SK-N-SH (cell line): ENCODE results near the gene SIKE1. TPM values are rescaled to one million over a fixed set of nuclear protein-coding genes. Genes with fewer than 3 reads are reported as not detected.

Source experiments
- CTCF ChIA-PET: fragments of 300-600, 350-600 bp; formaldehyde crosslinking; extraction: SDS; loops from one replicate; lab custom pipeline; 2021; lab: Yijun Ruan, JAX
- POLR2A ChIA-PET: fragments of 350-600 bp; sonication (Branson Sonifier 250); formaldehyde crosslinking; extraction: SDS; loops from one replicate; lab custom pipeline; 2020; ENCODE audit warnings: antibody characterized with exemption, inconsistent platforms; lab: Yijun Ruan, JAX
- DNase-seq: peaks from one replicate; pipeline ENCODE4 v3.0.0; 2012
- H2AFZ ChIP-seq: fragments of 200-600 bp; sonication (generic); 2 replicates; pipeline ENCODE4 v1.8.1; 2016; ENCODE audit warnings: antibody characterized with exemption, mild to moderate bottlenecking, low read depth
- H3F3A ChIP-seq: fragments of 200-600 bp; sonication (generic); replicated peaks from 2 replicates; pipeline ENCODE3; 2016; ENCODE audit warnings: antibody characterized with exemption, mild to moderate bottlenecking; ENCODE audit not compliant: insufficient read depth
- H3K27ac ChIP-seq, 2 experiments: fragments of 200-500 bp in 1 of 2; fragments of 200-600 bp in 1 of 2; sonication (Bioruptor generic) in 1 of 2; sonication (generic), shearing (Covaris generic) in 1 of 2; 2 replicates each; pipeline versions ENCODE4 v1.5.1 to v1.6.1; 2014 to 2016; ENCODE audit warnings: low read depth in 2 of 2, inconsistent platforms in 1 of 2, low read length in 1 of 2, mild to moderate bottlenecking in 1 of 2, mixed read lengths in 1 of 2
- H3K27me3 ChIP-seq: fragments of 200-600 bp; sonication (generic), shearing (Covaris generic); 2 replicates; pipeline ENCODE4 v1.6.1; 2016; ENCODE audit warnings: mixed run types; ENCODE audit not compliant: insufficient read depth
- H3K36me3 ChIP-seq, 2 experiments: fragments of 200-500 bp in 1 of 2; fragments of 200-600 bp in 1 of 2; sonication (Bioruptor generic) in 1 of 2; sonication (generic) in 1 of 2; replicated peaks in 1 of 2; 2 replicates each; pipeline versions ENCODE3 to v1.5.1; 2014 to 2016; ENCODE audit warnings: low read length in 1 of 2, mild to moderate bottlenecking in 1 of 2; ENCODE audit not compliant: insufficient read depth in 2 of 2, control insufficient read depth in 1 of 2
- H3K4me1 ChIP-seq, 2 experiments: fragments of 200-500 bp in 1 of 2; fragments of 200-600 bp in 1 of 2; sonication (Bioruptor generic) in 1 of 2; sonication (generic), shearing (Covaris generic) in 1 of 2; 2 replicates each; pipeline versions ENCODE4 v1.5.1 to v1.6.1; 2014 to 2016; ENCODE audit warnings: low read depth in 1 of 2, low read length in 1 of 2, mixed run types in 1 of 2; ENCODE audit not compliant: insufficient read depth in 2 of 2, control insufficient read depth in 1 of 2
- H3K4me2 ChIP-seq: fragments of 200-600 bp; sonication (generic), shearing (Covaris generic); 2 replicates; pipeline ENCODE4 v1.6.1; 2017; ENCODE audit warnings: mixed run types
- H3K4me3 ChIP-seq, 2 experiments: fragments of 200-500 bp in 1 of 2; fragments of 200-600 bp in 1 of 2; sonication (Bioruptor generic) in 1 of 2; sonication (generic), shearing (Covaris generic) in 1 of 2; 2 replicates each; pipeline versions ENCODE4 v1.5.1 to v1.8.1; 2014 to 2016; ENCODE audit warnings: low read depth in 2 of 2, inconsistent platforms in 1 of 2, low read length in 1 of 2, mild to moderate bottlenecking in 1 of 2, mixed read lengths in 1 of 2, moderate library complexity in 1 of 2
- H3K79me2 ChIP-seq: fragments of 200-600 bp; sonication (generic); 2 replicates; pipeline ENCODE4 v1.8.1; 2017; ENCODE audit warnings: mild to moderate bottlenecking; ENCODE audit not compliant: insufficient read depth
- H3K9ac ChIP-seq: fragments of 200-600 bp; sonication (generic); 2 replicates; pipeline ENCODE4 v1.6.1; 2017; ENCODE audit warnings: mixed run types
- H3K9me2 ChIP-seq: fragments of 200-600 bp; sonication (generic); 2 replicates; pipeline ENCODE4 v1.6.1; 2017; ENCODE audit warnings: mixed run types
- H3K9me3 ChIP-seq: fragments of 200-600 bp; sonication (generic); 2 replicates; pipeline ENCODE4 v1.6.1; 2017; ENCODE audit warnings: mixed run types, mild to moderate bottlenecking, moderate library complexity
- H4K20me1 ChIP-seq: fragments of 200-600 bp; sonication (generic); 2 replicates; pipeline ENCODE4 v1.6.1; 2017; ENCODE audit warnings: mild to moderate bottlenecking, mixed run types; ENCODE audit not compliant: insufficient read depth
- FOXM1 ChIP-seq: IDR thresholded peaks from 2 replicates; pipeline ENCODE4 v1.4.0; 2012; ENCODE audit warnings: low read depth, mild to moderate bottlenecking
- JUND ChIP-seq: IDR thresholded peaks from 2 replicates; pipeline ENCODE4 v1.4.0; 2012
- NFIC ChIP-seq: IDR thresholded peaks from 2 replicates; pipeline ENCODE4 v1.4.0; 2012; ENCODE audit warnings: borderline replicate concordance
- SMC3 ChIP-seq: IDR thresholded peaks from 2 replicates; pipeline ENCODE4 v1.6.1; 2012; ENCODE audit warnings: low read depth, low read length, improper control_type of control experiment
- USF1 ChIP-seq: IDR thresholded peaks from 2 replicates; pipeline ENCODE4 v1.4.0; 2012; ENCODE audit warnings: low read depth, borderline replicate concordance
- YY1 ChIP-seq: IDR thresholded peaks from 2 replicates; pipeline ENCODE4 v1.4.0; 2012; ENCODE audit warnings: low read depth, mild to moderate bottlenecking
- WGBS: methylation state at CpG from one replicate; pipeline ENCODE4 v1.1.6; 2017; ENCODE audit warnings: low lambda C conversion rate; 5-methylcytosine and 5-hydroxymethylcytosine counted together
- polyA plus RNA-seq, 3 experiments: library from polyadenylated mRNA; depleted of rRNA; stranded (reverse); fragments of >200 nt; gene quantifications; 2 replicates each; pipeline ENCODE4 v1.2.3, GENCODE V29; 2012
- TF ChIP-seq, protein P1 (sequence below): fragments of 200-600 bp; sonication (generic); IDR thresholded peaks from 2 replicates; pipeline ENCODE4 v1.6.1; 2017; ENCODE audit warnings: antibody characterized with exemption, mild to moderate bottlenecking, moderate library complexity
- TF ChIP-seq, protein P2 (sequence below): fragments of 150-350 bp; IDR thresholded peaks from 2 replicates; pipeline ENCODE4 v1.6.1; 2017; ENCODE audit warnings: antibody characterized with exemption, low read length, low read depth, borderline replicate concordance
- TF ChIP-seq, protein P3 (sequence below): IDR thresholded peaks from 2 replicates; pipeline ENCODE4 v1.6.1; 2012; ENCODE audit warnings: mild to moderate bottlenecking, low read depth, low read length, moderate library complexity
- TF ChIP-seq, protein P4 (sequence below): IDR thresholded peaks from 2 replicates; pipeline ENCODE4 v1.4.0; 2012; ENCODE audit warnings: low read depth

The SIKE1 gene
- polyA plus RNA-seq, 1 of the 3 experiments (the other 2 are of a cell fraction) = 41.1 TPM

- no peak for TF ChIP-seq JUND
- TF ChIP-seq, protein P1, sequence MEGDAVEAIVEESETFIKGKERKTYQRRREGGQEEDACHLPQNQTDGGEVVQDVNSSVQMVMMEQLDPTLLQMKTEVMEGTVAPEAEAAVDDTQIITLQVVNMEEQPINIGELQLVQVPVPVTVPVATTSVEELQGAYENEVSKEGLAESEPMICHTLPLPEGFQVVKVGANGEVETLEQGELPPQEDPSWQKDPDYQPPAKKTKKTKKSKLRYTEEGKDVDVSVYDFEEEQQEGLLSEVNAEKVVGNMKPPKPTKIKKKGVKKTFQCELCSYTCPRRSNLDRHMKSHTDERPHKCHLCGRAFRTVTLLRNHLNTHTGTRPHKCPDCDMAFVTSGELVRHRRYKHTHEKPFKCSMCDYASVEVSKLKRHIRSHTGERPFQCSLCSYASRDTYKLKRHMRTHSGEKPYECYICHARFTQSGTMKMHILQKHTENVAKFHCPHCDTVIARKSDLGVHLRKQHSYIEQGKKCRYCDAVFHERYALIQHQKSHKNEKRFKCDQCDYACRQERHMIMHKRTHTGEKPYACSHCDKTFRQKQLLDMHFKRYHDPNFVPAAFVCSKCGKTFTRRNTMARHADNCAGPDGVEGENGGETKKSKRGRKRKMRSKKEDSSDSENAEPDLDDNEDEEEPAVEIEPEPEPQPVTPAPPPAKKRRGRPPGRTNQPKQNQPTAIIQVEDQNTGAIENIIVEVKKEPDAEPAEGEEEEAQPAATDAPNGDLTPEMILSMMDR = no peak
Measured at GRCh38 chr1:114735479-114735878, 45.0 kb downstream of the SIKE1 start (continued).

DNA sequence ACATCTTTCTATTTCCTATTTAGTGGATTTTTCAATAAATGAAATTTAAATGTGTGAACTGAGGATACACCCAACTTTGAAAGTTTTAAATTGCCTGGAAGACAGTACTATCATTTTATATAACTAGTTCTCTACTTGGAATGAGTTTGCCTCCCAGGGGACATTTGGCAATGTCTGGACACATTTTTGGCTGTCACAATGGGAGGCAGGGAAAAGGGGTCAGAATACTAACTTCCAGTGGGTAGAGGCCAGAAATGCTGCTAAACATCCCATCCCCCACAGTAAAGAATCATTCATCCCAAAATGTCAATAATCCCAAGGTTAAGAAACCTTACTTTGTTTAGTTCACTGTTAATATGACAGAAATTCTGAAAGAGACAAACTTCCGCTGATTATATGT, 50.7 kb downstream of the SIKE1 start:
- H3K9ac ChIP-seq = no peak overlapping the region
- DNase-seq = no peak
- CTCF ChIA-PET = no interaction called here
- H3K79me2 ChIP-seq = peaks cover 90% of the 10 kb centered on the region
- 100% methylated on average over 1 of the region's 1 CpG for WGBS
- H3K27ac ChIP-seq = no peak overlapping the region
- peaks cover 93 to 95% of the 10 kb centered on the region in 2 experiments for H3K36me3 ChIP-seq
- no peaks in the 10 kb centered on the region for H3K27me3 ChIP-seq
- H3K4me2 ChIP-seq = no peak overlapping the region
- H4K20me1 ChIP-seq = no peaks in the 10 kb centered on the region
- H3F3A ChIP-seq = peaks cover 10% of the 10 kb centered on the region
- H2AFZ ChIP-seq = no peak overlapping the region
- H3K4me3 ChIP-seq = no peak overlapping the region
- POLR2A ChIA-PET = no interaction called here
- H3K9me2 ChIP-seq = no peaks in the 10 kb centered on the region
- H3K4me1 ChIP-seq = no peaks in the 10 kb centered on the region
- TF ChIP-seq FOXM1 = no peak
- TF ChIP-seq, protein P2, sequence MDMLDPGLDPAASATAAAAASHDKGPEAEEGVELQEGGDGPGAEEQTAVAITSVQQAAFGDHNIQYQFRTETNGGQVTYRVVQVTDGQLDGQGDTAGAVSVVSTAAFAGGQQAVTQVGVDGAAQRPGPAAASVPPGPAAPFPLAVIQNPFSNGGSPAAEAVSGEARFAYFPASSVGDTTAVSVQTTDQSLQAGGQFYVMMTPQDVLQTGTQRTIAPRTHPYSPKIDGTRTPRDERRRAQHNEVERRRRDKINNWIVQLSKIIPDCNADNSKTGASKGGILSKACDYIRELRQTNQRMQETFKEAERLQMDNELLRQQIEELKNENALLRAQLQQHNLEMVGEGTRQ = no peak
- no peak for TF ChIP-seq NFIC
- no peaks in the 10 kb centered on the region for H3K9me3 ChIP-seq

DNA sequence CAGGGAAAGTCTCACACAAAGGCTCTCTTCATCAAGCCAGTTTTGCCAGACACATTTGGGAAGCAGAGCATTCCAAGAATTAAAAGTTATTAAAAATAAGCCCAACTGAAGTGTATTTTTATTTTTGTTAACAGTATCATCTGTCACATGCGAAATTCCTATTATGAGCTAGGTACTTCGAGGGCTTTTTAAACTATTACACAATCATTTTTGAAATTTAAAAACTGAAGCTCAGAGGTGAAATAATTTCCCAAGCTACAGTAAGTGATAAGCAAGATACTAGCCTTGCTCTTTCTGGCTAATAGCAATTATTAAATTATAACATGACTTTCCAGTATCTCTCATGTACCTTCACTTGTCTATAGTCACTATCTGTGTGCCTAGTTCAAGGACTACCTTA, 51.9 kb downstream of the SIKE1 start:
- H2AFZ ChIP-seq = no peak overlapping the region
- 91% methylated on average over 2 of the region's 2 CpGs for WGBS
- H3K4me1 ChIP-seq = no peaks in the 10 kb centered on the region
- no peaks in the 10 kb centered on the region for H3K9me2 ChIP-seq
- H3K9me3 ChIP-seq = no peaks in the 10 kb centered on the region
- peaks cover 17% of the 10 kb centered on the region for H3F3A ChIP-seq
- H3K9ac ChIP-seq = no peak overlapping the region
- H3K27me3 ChIP-seq = no peaks in the 10 kb centered on the region
- peaks cover 80% of the 10 kb centered on the region for H3K79me2 ChIP-seq
- POLR2A ChIA-PET = no interaction called here
- DNase-seq = no peak
- no peak overlapping the region for H3K4me3 ChIP-seq
- no peak for TF ChIP-seq YY1
- no peaks in the 10 kb centered on the region for H4K20me1 ChIP-seq
- CTCF ChIA-PET = interaction anchor here (0.9 kb wide), 1 partner anchor 12 kb away, joined by 3 read pairs; the partner anchor contains the start of gene NRAS
- H3K36me3 ChIP-seq = peaks cover 93 to 95% of the 10 kb centered on the region in 2 experiments
- no peak overlapping the region for H3K4me2 ChIP-seq
- H3K27ac ChIP-seq = no peak overlapping the region

GRCh38 chr1:114725230-114725629, 55.3 kb downstream of the SIKE1 start:
- no peaks in the 10 kb centered on the region for H4K20me1 ChIP-seq
- POLR2A ChIA-PET = no interaction called here
- WGBS = 96% methylated on average over 1 of the region's 1 CpG
- CTCF ChIA-PET = no interaction called here
- DNase-seq = no peak
- H3K36me3 ChIP-seq = peaks cover 89 to 91% of the 10 kb centered on the region in 2 experiments
- no peak overlapping the region for H3K4me3 ChIP-seq
- no peaks in the 10 kb centered on the region for H3K9me3 ChIP-seq
- peaks cover 30% of the 10 kb centered on the region for H3F3A ChIP-seq
- no peaks in the 10 kb centered on the region for H3K27me3 ChIP-seq
- TF ChIP-seq USF1 (no peak), NFIC (no peak), SMC3 (no peak)
- TF ChIP-seq, protein P3, sequence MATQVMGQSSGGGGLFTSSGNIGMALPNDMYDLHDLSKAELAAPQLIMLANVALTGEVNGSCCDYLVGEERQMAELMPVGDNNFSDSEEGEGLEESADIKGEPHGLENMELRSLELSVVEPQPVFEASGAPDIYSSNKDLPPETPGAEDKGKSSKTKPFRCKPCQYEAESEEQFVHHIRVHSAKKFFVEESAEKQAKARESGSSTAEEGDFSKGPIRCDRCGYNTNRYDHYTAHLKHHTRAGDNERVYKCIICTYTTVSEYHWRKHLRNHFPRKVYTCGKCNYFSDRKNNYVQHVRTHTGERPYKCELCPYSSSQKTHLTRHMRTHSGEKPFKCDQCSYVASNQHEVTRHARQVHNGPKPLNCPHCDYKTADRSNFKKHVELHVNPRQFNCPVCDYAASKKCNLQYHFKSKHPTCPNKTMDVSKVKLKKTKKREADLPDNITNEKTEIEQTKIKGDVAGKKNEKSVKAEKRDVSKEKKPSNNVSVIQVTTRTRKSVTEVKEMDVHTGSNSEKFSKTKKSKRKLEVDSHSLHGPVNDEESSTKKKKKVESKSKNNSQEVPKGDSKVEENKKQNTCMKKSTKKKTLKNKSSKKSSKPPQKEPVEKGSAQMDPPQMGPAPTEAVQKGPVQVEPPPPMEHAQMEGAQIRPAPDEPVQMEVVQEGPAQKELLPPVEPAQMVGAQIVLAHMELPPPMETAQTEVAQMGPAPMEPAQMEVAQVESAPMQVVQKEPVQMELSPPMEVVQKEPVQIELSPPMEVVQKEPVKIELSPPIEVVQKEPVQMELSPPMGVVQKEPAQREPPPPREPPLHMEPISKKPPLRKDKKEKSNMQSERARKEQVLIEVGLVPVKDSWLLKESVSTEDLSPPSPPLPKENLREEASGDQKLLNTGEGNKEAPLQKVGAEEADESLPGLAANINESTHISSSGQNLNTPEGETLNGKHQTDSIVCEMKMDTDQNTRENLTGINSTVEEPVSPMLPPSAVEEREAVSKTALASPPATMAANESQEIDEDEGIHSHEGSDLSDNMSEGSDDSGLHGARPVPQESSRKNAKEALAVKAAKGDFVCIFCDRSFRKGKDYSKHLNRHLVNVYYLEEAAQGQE = no peak
- TF ChIP-seq, protein P4, sequence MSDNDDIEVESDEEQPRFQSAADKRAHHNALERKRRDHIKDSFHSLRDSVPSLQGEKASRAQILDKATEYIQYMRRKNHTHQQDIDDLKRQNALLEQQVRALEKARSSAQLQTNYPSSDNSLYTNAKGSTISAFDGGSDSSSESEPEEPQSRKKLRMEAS = no peak
- no peak overlapping the region for H3K9ac ChIP-seq
- H3K4me2 ChIP-seq = no peak overlapping the region
- H2AFZ ChIP-seq = no peak overlapping the region
- H3K27ac ChIP-seq = no peak overlapping the region
- H3K9me2 ChIP-seq = no peaks in the 10 kb centered on the region
- H3K4me1 ChIP-seq = no peaks in the 10 kb centered on the region
- H3K79me2 ChIP-seq = peaks cover 54% of the 10 kb centered on the region
